Loucy (cell line): Measurements from ENCODE around the gene GP1BA.

Experiments used
- EZH2phosphoT487 ChIP-seq: fragments of 200-600 bp; IDR thresholded peaks from 2 replicates; pipeline ENCODE4 v1.6.1; 2018; ENCODE audit warnings: antibody characterized with exemption, mild to moderate bottlenecking, moderate library complexity, borderline replicate concordance
- TF ChIP-seq, protein P1 (sequence below): fragments of 200-600 bp; sonication (generic); conservative IDR thresholded peaks from 2 replicates; pipeline ENCODE4 v1.5.1; 2014; ENCODE audit warnings: mild to moderate bottlenecking, antibody characterized with exemption, low read length

DNA sequence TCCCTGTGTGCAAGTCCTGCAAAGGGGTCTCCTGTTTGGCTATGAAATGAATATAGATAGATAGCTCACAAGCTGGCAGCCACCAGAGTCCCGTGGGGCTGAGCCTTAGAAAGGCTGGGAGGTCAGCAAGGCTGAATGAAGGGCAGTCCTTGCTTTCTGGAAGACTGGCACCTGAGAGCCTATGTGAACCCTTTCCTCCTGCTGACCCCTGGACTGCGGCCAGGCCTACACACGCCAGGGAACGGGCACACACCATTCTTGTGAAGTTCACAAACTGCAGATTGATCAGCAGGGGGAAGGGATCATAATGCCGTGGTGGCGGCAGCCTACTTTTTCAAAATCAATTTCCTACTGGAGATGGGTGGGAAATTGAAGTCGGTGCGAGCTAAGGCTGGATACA is 33.7 kb upstream of the GP1BA start:
- TF ChIP-seq, protein P1, sequence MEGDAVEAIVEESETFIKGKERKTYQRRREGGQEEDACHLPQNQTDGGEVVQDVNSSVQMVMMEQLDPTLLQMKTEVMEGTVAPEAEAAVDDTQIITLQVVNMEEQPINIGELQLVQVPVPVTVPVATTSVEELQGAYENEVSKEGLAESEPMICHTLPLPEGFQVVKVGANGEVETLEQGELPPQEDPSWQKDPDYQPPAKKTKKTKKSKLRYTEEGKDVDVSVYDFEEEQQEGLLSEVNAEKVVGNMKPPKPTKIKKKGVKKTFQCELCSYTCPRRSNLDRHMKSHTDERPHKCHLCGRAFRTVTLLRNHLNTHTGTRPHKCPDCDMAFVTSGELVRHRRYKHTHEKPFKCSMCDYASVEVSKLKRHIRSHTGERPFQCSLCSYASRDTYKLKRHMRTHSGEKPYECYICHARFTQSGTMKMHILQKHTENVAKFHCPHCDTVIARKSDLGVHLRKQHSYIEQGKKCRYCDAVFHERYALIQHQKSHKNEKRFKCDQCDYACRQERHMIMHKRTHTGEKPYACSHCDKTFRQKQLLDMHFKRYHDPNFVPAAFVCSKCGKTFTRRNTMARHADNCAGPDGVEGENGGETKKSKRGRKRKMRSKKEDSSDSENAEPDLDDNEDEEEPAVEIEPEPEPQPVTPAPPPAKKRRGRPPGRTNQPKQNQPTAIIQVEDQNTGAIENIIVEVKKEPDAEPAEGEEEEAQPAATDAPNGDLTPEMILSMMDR, result no peak
- TF ChIP-seq EZH2phosphoT487, result no peak
